ENCODE results near the gene OPALIN. TPM values are rescaled to one million over a fixed set of nuclear protein-coding genes. Genes with fewer than 3 reads are reported as not detected.
A peak's percentile ranks its signal among the peaks of the same experiment; 100 is the strongest.

OPALIN gene, protein sequence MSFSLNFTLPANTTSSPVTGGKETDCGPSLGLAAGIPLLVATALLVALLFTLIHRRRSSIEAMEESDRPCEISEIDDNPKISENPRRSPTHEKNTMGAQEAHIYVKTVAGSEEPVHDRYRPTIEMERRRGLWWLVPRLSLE
- not detected for total RNA-seq

DNA sequence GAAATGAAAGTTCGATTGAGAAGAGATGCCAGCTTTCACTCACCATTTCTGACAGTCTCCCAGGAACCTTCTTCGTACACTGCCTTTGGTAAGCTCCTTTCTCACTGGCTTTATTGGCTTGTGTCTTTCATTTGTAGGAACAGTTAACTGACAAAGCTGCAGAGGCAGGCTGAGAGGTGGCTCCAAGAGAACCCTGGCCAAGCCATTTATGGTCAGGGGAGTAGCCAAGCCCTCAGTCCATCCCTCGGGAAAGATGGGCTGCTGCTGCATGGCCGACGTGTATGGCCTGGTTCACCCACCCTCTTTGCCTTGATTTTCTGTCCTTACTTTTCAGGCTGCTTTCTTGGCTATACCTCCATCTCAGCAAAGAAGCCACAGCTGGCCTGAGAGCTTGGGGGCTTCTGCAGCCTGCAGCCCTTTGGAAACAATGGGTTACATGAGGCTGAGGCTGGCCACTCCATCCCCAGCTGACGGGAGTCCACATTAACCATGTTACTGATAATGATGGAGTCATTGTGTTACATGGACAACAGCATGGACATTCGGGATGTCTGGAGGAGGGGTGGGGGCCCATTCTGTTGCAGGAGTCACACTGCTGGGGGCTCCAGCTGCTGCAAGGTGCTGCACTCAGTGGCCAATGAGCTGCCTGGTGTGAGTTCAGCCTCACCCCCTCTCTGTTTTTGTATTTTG lies at the start of gene OPALIN:
TSS of gene OPALIN (minus strand) at position 152 of the 690 bp plus-strand sequence. CDS start at position 46, 106 bp downstream.
- H3K4me3 ChIP-seq (ENCODE audit: low read depth, poor library complexity, severe bottlenecking) = no peak within 1 kb of the TSS
- TF ChIP-seq POLR2A (IDR thresholded peaks at IDR 0.05) = no peak
- TF ChIP-seq, protein P1, sequence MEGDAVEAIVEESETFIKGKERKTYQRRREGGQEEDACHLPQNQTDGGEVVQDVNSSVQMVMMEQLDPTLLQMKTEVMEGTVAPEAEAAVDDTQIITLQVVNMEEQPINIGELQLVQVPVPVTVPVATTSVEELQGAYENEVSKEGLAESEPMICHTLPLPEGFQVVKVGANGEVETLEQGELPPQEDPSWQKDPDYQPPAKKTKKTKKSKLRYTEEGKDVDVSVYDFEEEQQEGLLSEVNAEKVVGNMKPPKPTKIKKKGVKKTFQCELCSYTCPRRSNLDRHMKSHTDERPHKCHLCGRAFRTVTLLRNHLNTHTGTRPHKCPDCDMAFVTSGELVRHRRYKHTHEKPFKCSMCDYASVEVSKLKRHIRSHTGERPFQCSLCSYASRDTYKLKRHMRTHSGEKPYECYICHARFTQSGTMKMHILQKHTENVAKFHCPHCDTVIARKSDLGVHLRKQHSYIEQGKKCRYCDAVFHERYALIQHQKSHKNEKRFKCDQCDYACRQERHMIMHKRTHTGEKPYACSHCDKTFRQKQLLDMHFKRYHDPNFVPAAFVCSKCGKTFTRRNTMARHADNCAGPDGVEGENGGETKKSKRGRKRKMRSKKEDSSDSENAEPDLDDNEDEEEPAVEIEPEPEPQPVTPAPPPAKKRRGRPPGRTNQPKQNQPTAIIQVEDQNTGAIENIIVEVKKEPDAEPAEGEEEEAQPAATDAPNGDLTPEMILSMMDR (IDR thresholded peaks at IDR 0.05) = no peak
- peak in 1 of 2 donors; percentile 68 for DNase-seq (ENCODE audit: low spot score in 2 of 2)
- 73 to 77% methylated on average over 7 of the region's 7 CpGs for WGBS, 2 donors
- intact Hi-C loops (cut with DNase I; ENCODE audit: low total_unique reads) = no loop called here

DNA sequence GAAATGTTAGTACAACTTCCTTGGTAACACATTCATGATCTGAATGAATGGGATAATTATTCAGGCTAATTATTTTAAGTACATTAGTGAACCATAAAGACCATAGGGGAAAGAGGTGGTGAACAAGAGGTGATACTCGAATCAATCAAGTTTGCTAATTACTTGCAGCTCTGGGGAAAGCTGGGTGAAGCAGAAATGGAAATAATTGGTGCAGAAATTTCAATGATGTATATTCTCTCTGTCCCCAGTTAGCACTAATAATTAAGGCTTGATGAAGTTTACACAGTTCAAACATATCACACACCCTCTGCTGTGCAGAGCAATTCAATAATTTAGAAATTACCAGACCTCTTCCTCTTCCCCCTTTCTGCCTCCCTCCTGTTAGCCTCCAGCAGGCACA lies 49.4 kb upstream of the OPALIN start:
- H3K4me3 ChIP-seq (ENCODE audit: low read depth, poor library complexity, severe bottlenecking) = no peak overlapping the region
- WGBS, 2 donors = 63 to 77% methylated on average over 1 of the region's 1 CpG
- intact Hi-C loops (cut with DNase I; ENCODE audit: low total_unique reads) = no loop called here
- TF ChIP-seq, protein P1 (IDR thresholded peaks at IDR 0.05) = no peak
- TF ChIP-seq POLR2A (IDR thresholded peaks at IDR 0.05) = no peak
- DNase-seq (ENCODE audit: low spot score in 2 of 2) = no peak

DNA sequence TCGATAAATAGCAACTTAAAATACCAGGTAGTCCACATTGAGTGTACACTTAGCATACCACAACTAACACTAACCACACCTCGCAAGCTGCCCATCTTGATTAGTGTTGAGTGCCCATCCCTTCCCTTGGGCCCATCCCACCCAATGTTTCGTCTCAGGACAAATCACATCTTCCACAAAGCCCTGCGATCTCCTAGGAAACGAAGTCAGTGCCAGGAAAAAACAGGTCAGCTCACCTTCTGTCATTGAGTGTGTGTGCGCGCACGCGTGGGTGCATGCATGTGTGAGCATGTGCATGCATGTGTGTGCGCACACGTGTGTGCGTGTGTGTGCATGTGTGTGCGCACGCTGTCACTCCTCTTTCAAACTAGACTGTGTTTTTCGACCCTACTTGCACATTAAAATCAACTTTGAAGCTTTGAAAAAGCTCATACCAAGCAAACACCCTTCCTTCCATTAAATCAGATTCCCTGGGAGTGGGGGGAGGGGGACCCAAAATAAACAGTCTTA lies 48.8 kb upstream of the OPALIN start:
- DNase-seq (ENCODE audit: low spot score in 2 of 2) = peak in 1 of 2 donors; percentile 36
- WGBS, 2 donors = 70 to 82% methylated on average over 15 of the region's 15 CpGs

DNA sequence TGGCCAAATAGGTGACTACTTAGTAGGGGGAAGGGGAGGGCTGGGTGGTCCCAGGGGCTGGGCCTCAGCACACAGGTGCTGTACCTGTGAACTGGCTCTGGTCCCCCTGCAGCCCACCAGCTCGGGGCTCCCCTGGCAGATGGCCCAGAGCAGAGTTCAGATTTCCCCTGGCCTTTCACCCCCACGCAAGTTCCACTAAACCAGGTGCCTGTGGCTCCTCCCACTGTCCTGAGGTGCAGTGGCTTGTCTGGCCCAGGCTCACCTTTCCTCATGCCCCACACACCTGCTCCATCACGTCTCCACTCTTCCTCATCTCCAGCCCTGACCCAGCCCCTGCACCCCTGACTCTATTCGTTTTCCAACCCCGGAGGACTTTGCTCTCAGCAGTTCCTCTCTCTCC lies 47.3 kb upstream of the OPALIN start:
- peak in 1 of 2 donors; percentile 68 for DNase-seq (ENCODE audit: low spot score in 2 of 2)
- WGBS, 2 donors = 82 to 88% methylated on average over 5 of the region's 5 CpGs
- intact Hi-C loops (cut with DNase I; ENCODE audit: low total_unique reads) = no loop called here
- H3K4me3 ChIP-seq (ENCODE audit: low read depth, poor library complexity, severe bottlenecking) = no peak overlapping the region
- TF ChIP-seq, protein P1 (IDR thresholded peaks at IDR 0.05) = no peak
- TF ChIP-seq POLR2A (IDR thresholded peaks at IDR 0.05) = no peak

More for the DNA sequence above, 48.8 kb upstream of the OPALIN start:
- TF ChIP-seq, protein P1 (IDR thresholded peaks at IDR 0.05) = no peak
- no peak for TF ChIP-seq POLR2A (IDR thresholded peaks at IDR 0.05)
- no peak overlapping the region for H3K4me3 ChIP-seq (ENCODE audit: low read depth, poor library complexity, severe bottlenecking)
- intact Hi-C loops (cut with DNase I; ENCODE audit: low total_unique reads) = no loop called here

DNA sequence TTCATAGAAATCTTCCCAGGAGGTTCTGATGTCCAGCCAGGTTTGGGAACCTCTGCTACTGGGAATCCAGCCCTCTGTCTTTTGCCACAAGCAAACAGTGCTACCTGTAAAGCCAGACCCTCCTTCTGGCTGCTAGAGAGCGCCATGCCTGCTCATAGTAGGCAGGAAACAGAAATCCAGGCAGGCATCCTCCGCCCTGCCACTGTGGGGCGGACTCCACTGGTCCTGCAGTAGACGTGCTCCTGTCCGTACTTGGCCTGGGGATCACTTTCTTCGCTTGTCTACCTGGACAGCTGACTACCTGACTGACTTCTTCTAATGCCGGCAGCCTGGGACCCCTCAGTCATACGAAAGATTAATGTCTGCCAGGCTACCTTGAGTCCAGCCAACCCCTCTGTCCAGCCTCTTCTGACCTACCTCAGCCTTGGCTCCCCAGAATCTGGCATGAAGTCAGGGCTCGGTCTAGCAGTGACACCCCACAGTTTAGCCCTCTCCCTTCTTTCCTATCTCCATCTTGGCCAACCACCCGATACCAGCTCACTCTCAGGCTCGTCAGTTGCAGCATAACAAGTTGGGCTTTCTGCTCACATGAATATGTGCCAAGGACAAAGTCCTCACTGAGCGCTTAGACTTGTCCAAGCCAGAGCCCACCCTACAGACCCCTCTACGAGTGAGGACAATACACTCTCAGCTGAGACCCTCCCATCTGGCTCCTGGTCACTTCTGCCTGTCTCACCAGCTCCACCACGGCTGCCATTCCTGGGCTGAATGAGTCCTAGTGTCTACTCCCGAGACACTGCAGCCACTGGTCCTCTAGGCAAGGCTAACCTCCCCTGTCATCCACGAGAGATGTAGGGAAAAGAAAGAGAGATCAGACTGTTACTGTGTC lies 43.9 kb upstream of the OPALIN start:
- no peak for TF ChIP-seq POLR2A (IDR thresholded peaks at IDR 0.05)
- TF ChIP-seq, protein P1 (IDR thresholded peaks at IDR 0.05) = no peak
- WGBS, 2 donors = 81% methylated on average over 16 of the region's 16 CpGs
- peak in 1 of 2 donors; percentile 73 for DNase-seq (ENCODE audit: low spot score in 2 of 2)
- no peak overlapping the region for H3K4me3 ChIP-seq (ENCODE audit: low read depth, poor library complexity, severe bottlenecking)
- intact Hi-C loops (cut with DNase I; ENCODE audit: low total_unique reads) = no loop called here

All from lower leg skin (tissue), 4 donors.